Hepatocyte (in vitro differentiated cells): ENCODE data around the gene CADPS2. TPM values are rescaled to one million over a fixed set of nuclear protein-coding genes. Genes with fewer than 3 reads are reported as not detected.

ENCODE experiments used
- DNase-seq: peaks from one replicate; pipeline ENCODE4 v3.0.0-alpha.2; 2016; ENCODE audit warnings: low spot score
- H2AFZ ChIP-seq: fragments of 200-600 bp; sonication (generic); 2 replicates; pipeline ENCODE4 v1.6.0; 2016; ENCODE audit warnings: antibody characterized with exemption, mild to moderate bottlenecking
- H3K27ac ChIP-seq: fragments of 200-600 bp; sonication (generic); 2 replicates; pipeline ENCODE4 v1.5.1; 2016; ENCODE audit warnings: mild to moderate bottlenecking
- H3K27me3 ChIP-seq: fragments of 200-600 bp; sonication (generic); 2 replicates; pipeline ENCODE4 v1.6.1; 2016
- H3K36me3 ChIP-seq: fragments of 200-600 bp; sonication (generic); replicated peaks from 2 replicates; pipeline ENCODE4 v1.5.1; 2016; ENCODE audit warnings: low read depth; ENCODE audit not compliant: insufficient read depth
- H3K4me1 ChIP-seq: fragments of 200-600 bp; sonication (generic); 2 replicates; pipeline ENCODE4 v1.5.1; 2016; ENCODE audit warnings: mild to moderate bottlenecking, moderate library complexity; ENCODE audit not compliant: insufficient read depth
- H3K4me2 ChIP-seq: fragments of 200-600 bp; sonication (generic); 2 replicates; pipeline ENCODE4 v1.6.0; 2016
- H3K4me3 ChIP-seq: fragments of 200-600 bp; sonication (generic); 2 replicates; pipeline ENCODE4 v1.5.1; 2016; ENCODE audit warnings: mild to moderate bottlenecking
- H3K79me2 ChIP-seq: fragments of 200-600 bp; sonication (generic); 2 replicates; pipeline ENCODE4 v1.6.0; 2017; ENCODE audit warnings: mild to moderate bottlenecking
- H3K9me2 ChIP-seq: fragments of 200-600 bp; sonication (generic); replicated peaks from 2 replicates; pipeline ENCODE4 v1.6.0; 2017; ENCODE audit warnings: mild to moderate bottlenecking; ENCODE audit not compliant: insufficient read depth
- H3K9me3 ChIP-seq: fragments of 200-600 bp; sonication (generic); 2 replicates; pipeline ENCODE4 v1.5.1; 2016; ENCODE audit warnings: low read depth, mild to moderate bottlenecking
- H4K20me1 ChIP-seq: fragments of 200-600 bp; sonication (generic); 2 replicates; pipeline ENCODE4 v1.6.0; 2016; ENCODE audit warnings: mild to moderate bottlenecking; ENCODE audit not compliant: insufficient read depth, poor library complexity, severe bottlenecking
- EZH2 ChIP-seq: fragments of 200-600 bp; sonication (generic); IDR thresholded peaks from 2 replicates; pipeline ENCODE4 v1.6.1; 2016; ENCODE audit warnings: antibody characterized with exemption, mild to moderate bottlenecking, borderline replicate concordance
- EZH2phosphoT487 ChIP-seq: fragments of 200-600 bp; sonication (generic); IDR thresholded peaks from one replicate; pipeline ENCODE4 v1.6.1; 2018; ENCODE audit warnings: antibody characterized with exemption, mild to moderate bottlenecking, low read depth, moderate library complexity; ENCODE audit not compliant: unreplicated experiment, severe bottlenecking
- WGBS: methylation state at CpG from one replicate; pipeline ENCODE4 v1.1.6; 2016; ENCODE audit warnings: low lambda C conversion rate; ENCODE audit errors: missing lambda C conversion rate; 5-methylcytosine and 5-hydroxymethylcytosine counted together
- polyA plus RNA-seq: library from polyadenylated mRNA; unstranded; fragments of >200 nt; fragmentation: Nextera tagmentation; extraction: Ambion mirVana; gene quantifications from 2 replicates; pipeline ENCODE4 v1.2.1, GENCODE V29; 2016
- total RNA-seq: library from RNA; depleted of rRNA; stranded (reverse); fragments of >200 nt; gene quantifications from 2 replicates; pipeline ENCODE4 v1.2.3, GENCODE V29; 2014
- TF ChIP-seq, protein P1 (sequence below): fragments of 200-600 bp; sonication (generic); IDR thresholded peaks from 2 replicates; pipeline ENCODE4 v1.5.1; 2016; ENCODE audit warnings: antibody characterized with exemption, mild to moderate bottlenecking; ENCODE audit not compliant: poor library complexity

Gene CADPS2
- total and polyA plus RNA-seq, 2 experiments from 2014 or later = 15.7 to 37.4 TPM

DNA sequence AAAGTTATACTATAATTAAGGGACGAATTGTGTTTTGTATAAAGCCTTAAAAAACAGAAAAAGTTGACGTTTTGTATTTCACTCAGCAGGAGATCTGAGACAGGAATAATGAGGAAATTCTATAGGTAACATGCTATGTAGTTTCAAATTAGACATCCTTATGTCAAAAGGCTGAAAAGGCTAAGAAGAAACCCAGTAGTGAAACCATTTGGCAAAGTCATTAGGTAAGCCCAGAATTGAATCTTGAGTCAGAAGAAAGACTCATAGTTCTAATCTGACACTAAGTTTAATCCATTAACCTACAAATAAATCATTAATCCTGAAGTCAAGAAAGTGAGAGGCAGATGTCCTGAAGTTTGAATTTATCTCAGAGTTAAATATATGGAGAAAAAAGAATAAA is 266.6 kb downstream of the CADPS2 start:
- WGBS = 71% methylated on average over 2 of the region's 2 CpGs

DNA sequence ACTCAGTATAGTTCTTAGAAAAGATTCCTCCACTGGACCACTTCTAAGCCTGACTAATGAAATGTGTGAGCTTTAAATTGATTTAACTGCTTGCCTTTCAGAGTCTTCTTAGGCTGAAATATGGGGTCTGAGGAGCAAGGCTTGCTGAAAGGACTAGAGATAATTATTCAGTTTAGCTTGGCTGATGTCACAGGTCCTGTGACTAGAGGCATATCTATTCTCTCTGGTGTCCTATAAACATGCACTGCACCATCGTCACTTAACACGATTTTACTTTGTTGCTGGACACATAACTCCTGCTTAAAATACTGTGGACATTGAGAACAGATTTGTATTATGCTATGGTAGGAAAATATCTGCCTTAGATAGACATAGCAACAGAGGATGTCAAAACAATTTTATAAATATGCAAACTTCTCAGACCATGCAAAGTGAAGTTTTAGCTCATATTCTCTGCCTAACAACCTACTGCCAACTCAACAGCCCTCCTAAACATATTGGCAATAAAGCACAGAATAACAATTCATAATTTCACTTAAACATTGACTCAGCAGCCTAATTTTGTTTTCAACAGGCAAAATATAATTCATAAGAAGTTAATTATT is 267.6 kb downstream of the CADPS2 start:
- Histone ChIP-seq H3K9me3 (no peaks in the 10 kb centered on the region), H3K36me3 (no peaks in the 10 kb centered on the region), H3K4me1 (no peaks in the 10 kb centered on the region), H3K4me2 (no peak overlapping the region), H3K27me3 (no peaks in the 10 kb centered on the region), H3K27ac (no peak overlapping the region), H3K4me3 (no peak overlapping the region), H4K20me1 (no peaks in the 10 kb centered on the region), H3K9me2 (no peaks in the 10 kb centered on the region), H3K79me2 (no peaks in the 10 kb centered on the region), H2AFZ (no peak overlapping the region)
- no peak for DNase-seq
- TF ChIP-seq EZH2phosphoT487 = no peak
- no peak for TF ChIP-seq EZH2
- TF ChIP-seq, protein P1, sequence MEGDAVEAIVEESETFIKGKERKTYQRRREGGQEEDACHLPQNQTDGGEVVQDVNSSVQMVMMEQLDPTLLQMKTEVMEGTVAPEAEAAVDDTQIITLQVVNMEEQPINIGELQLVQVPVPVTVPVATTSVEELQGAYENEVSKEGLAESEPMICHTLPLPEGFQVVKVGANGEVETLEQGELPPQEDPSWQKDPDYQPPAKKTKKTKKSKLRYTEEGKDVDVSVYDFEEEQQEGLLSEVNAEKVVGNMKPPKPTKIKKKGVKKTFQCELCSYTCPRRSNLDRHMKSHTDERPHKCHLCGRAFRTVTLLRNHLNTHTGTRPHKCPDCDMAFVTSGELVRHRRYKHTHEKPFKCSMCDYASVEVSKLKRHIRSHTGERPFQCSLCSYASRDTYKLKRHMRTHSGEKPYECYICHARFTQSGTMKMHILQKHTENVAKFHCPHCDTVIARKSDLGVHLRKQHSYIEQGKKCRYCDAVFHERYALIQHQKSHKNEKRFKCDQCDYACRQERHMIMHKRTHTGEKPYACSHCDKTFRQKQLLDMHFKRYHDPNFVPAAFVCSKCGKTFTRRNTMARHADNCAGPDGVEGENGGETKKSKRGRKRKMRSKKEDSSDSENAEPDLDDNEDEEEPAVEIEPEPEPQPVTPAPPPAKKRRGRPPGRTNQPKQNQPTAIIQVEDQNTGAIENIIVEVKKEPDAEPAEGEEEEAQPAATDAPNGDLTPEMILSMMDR = no peak
- 80% methylated on average over 2 of the region's 2 CpGs for WGBS

More for the DNA sequence above, 266.6 kb downstream of the CADPS2 start:
- H3K4me3 ChIP-seq = no peak overlapping the region
- DNase-seq = no peak
- H3K9me2 ChIP-seq = no peaks in the 10 kb centered on the region
- H3K4me2 ChIP-seq = no peak overlapping the region
- H3K9me3 ChIP-seq = no peaks in the 10 kb centered on the region
- no peaks in the 10 kb centered on the region for H3K27me3 ChIP-seq
- no peak for TF ChIP-seq EZH2
- TF ChIP-seq EZH2phosphoT487 = no peak
- TF ChIP-seq, protein P1 = no peak
- no peaks in the 10 kb centered on the region for H3K79me2 ChIP-seq
- no peaks in the 10 kb centered on the region for H3K4me1 ChIP-seq
- H2AFZ ChIP-seq = no peak overlapping the region
- no peaks in the 10 kb centered on the region for H3K36me3 ChIP-seq
- no peaks in the 10 kb centered on the region for H4K20me1 ChIP-seq
- H3K27ac ChIP-seq = no peak overlapping the region

DNA sequence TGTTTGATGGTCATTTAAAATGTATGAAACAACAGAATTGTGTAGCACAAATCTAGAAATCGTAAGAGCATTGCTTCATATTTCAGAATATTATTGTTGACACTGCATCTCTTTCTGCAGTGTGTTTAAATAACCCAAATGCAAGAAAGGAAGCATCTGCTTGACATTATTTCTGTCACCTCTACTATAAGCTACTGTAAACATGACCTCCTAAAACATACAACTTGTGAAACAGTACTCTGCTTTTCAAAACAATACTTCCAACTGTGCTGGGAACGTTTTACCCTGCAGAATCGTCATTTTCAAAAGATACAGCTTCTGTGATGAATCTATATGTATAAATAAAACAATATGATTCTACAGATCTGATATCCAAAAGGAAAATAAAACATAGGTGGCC is 269.3 kb downstream of the CADPS2 start:
- Histone ChIP-seq H3K4me2 (no peak overlapping the region), H3K9me3 (no peaks in the 10 kb centered on the region), H3K4me1 (no peaks in the 10 kb centered on the region), H3K27me3 (no peaks in the 10 kb centered on the region), H3K4me3 (no peak overlapping the region), H4K20me1 (no peaks in the 10 kb centered on the region), H3K36me3 (no peaks in the 10 kb centered on the region), H3K79me2 (no peaks in the 10 kb centered on the region), H3K9me2 (no peaks in the 10 kb centered on the region), H3K27ac (no peak overlapping the region), H2AFZ (no peak overlapping the region)
- WGBS = 61% methylated on average over 3 of the region's 3 CpGs
- no peak for DNase-seq
- no peak for TF ChIP-seq EZH2
- TF ChIP-seq EZH2phosphoT487 = no peak

DNA sequence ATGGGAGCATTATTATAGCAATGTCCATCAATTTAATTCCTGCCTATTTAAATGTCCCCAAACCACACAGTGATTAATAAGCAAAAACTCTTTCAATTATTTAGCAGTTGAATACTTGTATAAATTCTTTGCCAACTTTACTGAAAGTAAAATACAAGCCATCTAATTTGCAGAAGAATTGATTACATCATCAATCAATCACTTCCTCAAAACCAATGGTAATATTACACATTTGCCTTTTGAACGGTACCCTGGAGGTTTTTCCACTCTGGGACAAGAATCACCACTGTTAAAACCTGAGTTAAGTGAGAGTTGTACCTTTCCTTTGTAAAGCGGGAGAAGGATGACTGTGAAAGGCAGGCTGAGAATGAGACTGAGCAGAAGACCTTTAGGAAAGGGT is 280.3 kb downstream of the CADPS2 start:
- TF ChIP-seq, protein P1 = no peak
- no peak for TF ChIP-seq EZH2phosphoT487

More for the DNA sequence above, 280.3 kb downstream of the CADPS2 start:
- no peak overlapping the region for H3K4me2 ChIP-seq
- no peaks in the 10 kb centered on the region for H3K36me3 ChIP-seq
- no peak overlapping the region for H3K27ac ChIP-seq
- no peaks in the 10 kb centered on the region for H3K9me3 ChIP-seq
- no peaks in the 10 kb centered on the region for H3K27me3 ChIP-seq
- H4K20me1 ChIP-seq = no peaks in the 10 kb centered on the region
- no peak overlapping the region for H2AFZ ChIP-seq
- DNase-seq = no peak
- no peaks in the 10 kb centered on the region for H3K4me1 ChIP-seq
- WGBS = 93% methylated on average over 2 of the region's 2 CpGs
- H3K4me3 ChIP-seq = no peak overlapping the region
- H3K79me2 ChIP-seq = no peaks in the 10 kb centered on the region
- no peaks in the 10 kb centered on the region for H3K9me2 ChIP-seq
